GDM1 (cell line): ENCODE measurements around the gene ACMSD.
"Not testable (repeated sequence)": the region's sequence is repeated elsewhere in the genome, so short reads cannot be mapped to it uniquely, and the experiment has no call there.

Experiments used
- DNase-seq: peaks from one replicate; lab custom pipeline; 2025; lab: John Stamatoyannopoulos, UW

Gene ACMSD

DNA sequence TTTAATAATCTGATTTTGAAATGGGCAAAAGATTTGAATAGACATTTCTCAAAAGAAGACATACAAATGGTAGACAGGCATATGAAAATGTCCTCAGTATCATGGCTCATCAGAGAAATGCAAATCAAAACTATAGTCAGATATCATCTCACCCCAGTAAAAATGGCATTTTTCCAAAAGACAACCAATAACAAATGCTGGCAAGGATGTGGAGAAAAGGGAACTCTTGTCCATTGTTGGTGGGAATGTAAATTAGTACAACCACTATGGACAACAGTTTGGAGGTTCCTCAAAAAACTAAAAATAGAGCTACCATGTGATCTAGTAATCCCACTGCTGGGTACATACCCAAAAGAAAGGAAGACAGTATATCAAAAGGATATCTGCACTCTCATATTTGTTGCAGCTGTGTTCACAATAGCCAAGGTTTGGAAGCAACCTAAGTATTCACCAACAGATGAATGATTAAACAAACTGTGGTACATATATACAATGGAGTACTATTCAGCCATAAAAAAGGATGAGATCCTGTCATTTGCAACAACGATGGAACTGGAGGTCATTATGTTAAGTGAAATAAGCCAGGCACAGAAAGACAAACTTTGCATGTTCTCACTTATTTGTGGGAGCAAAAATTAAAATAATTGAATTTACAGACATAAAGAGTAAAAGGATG lies 69.2 kb downstream of the ACMSD start:
- DNase-seq, result not testable (repeated sequence)

DNA sequence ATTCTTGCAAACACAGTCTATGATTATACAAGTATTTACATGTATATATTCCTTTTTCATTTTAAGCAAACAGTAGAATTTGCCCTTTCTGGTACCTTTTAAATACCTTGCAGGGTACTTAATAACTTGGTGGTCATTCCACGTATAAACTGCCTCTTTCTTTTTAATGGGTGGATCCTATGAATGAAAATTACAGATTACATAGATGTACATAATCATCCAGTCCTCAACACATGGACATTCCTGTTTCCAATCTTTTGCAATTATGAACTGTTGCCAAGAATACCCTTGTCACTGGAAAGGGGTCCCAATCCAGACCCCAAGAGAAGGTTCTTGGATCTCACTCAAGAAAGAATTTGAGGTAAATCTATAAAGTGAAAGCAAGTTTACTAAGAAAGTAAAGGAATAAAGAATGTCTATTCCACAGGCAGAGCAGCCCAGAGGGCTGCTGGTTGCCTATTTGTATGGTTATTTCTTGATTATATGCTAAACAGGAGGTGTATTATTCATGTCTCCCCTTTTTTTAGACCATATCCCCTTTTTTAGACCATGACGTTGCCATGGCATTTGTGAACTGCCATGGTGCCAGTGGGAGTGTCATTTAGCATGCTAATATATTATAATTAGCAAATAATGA lies 72.5 kb downstream of the ACMSD start:
- no peak for DNase-seq

- no peak for DNase-seq
These were observed 73.0 kb downstream of the ACMSD start for GRCh38 chr2:134911400-134911785.

- DNase-seq, result no peak
These were observed 73.9 kb downstream of the ACMSD start for GRCh38 chr2:134912361-134912760.

DNA sequence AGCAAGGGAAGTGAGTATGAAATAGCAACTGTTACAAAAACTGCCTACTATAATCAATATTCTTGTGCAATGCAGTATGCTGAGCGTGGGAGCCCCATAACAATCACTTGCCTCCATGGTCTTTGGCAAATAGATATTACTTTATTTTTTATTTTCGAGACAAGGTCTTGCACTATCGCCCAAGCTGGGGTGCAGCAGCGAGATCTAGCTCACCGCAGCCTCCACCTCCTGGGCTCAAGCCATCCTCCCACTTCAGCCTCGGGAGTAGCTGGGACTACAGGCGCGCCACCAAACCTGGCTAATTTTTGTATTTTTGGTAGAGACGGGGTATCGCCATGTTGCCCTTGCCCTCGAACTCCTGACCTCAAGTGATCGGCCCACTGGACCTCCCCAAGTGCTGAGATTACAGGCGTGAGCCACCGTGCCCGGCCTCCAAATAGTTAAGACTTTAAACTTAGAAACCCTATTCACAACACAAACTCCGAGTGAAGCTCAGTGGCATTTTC lies 79.0 kb downstream of the ACMSD start:
- DNase-seq, result peak; percentile 5

- DNase-seq, result no peak
These were observed 79.6 kb downstream of the ACMSD start for GRCh38 chr2:134917888-134918525.

- peak; percentile 99 for DNase-seq
These were observed 80.3 kb downstream of the ACMSD start, which contains the start of gene CCNT2 for GRCh38 chr2:134918526-134919340. Gene CCNT2, plus strand, starts transcription at chr2:134918822. Its CDS starts 33 bp downstream, at chr2:134918855.

- no peak for DNase-seq
These were observed 81.2 kb downstream of the ACMSD start for GRCh38 chr2:134919341-134920210.

DNA sequence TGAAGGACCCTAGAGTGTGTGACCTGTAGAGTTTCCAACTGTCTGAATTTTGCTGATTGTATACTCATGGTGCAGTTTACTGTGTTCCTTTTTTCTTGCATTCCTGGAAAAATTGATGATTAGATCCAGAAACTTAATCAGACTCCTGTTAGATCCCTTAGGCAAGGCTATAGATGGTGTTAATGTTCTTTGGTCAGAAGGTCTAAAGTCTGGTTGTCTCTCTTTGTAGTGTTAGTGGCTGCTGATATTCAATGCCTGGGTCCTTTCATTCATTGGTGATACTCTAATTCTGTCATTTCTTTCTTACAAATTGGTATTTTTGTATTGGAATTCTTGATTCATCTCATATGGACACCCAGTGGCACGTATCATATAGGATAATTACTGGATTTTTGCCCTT lies 86.5 kb downstream of the ACMSD start:
- DNase-seq, result no peak

DNA sequence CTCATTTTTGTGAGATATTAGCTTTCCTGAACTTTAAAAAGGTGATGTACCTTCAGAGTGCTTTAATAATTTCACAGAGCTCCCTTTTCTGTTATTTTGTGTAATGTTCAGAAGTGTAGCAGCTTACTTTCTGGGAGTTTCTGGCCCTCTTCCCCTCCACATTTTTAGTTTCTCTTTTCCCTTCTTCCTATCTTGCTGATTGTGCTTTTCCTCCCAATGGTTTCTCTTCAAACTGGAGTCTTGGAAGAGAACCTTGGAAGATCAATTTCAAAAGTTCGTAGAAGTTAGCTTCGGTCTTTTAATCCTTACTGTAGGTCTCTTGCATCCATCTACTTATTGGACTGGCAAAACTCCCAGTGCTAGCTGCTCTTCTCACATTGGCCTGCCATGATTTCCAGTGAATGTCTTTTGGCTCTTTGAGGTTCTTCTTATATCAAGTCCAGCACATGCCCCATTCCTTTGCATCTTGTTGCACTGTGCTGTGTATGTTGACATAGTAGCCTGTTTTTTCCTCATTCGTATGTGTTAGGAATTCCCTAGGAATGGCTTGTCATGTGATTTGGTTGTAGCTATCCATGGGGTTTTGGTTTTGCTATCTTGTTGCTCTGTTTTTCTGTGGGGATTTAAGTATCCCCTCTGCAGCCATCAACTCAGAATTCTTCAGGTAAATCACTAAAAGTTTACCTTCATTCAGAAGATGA lies 88.0 kb downstream of the ACMSD start:
- DNase-seq, result no peak

GRCh38 chr2:134927195-134927594 lies 88.8 kb downstream of the ACMSD start:
- no peak for DNase-seq

DNA sequence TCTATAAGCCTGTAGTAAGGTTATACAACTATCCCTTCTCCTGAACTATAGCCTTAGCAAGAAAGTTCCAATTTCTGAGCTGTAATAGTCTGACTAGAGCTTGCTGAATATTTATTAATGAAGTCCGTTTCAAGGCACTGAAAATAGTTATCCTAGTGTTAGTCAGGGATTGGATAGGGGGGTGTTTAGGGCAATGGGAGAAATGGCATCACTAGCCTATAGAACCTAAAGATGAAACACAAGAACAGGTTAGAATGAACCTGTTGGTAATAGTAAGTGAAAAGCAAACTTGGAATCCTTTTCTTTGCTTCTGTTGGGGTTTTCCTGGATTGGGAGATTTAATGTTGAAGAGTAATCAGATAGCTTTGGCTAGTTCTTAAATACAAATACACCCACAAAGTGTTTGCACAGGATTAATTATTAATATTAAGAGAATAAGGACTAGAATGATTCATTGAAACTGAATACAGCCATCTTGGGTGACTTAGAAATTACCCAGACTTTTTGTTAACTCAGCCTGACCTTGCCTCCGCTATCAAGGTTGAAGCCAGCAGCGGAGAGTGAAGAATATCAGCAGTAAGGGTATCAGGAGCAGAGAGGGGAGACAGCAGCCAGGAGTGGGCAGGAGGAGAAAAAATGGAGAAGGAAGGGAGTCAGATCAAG lies 94.6 kb downstream of the ACMSD start:
- no peak for DNase-seq

DNA sequence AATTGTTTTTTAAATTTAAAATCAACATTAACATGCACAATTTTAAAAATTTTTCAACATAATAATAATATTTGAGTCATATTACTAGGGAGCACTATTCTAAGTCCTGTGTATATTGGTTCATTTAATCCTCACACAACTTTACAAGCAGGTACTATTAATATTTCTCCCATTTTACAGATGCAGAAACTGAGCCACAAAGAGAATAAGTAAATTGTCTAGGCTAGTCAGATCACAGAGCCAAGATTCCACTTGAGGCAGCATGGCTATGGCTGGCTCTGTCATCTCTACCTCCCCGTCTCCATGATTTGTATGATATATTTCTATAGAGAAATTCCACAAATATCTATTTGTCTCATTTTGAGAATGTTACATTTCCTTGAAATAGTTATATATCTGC lies 95.3 kb downstream of the ACMSD start:
- DNase-seq, result no peak

GRCh38 chr2:134934150-134934549 lies 95.7 kb downstream of the ACMSD start:
- no peak for DNase-seq

DNA sequence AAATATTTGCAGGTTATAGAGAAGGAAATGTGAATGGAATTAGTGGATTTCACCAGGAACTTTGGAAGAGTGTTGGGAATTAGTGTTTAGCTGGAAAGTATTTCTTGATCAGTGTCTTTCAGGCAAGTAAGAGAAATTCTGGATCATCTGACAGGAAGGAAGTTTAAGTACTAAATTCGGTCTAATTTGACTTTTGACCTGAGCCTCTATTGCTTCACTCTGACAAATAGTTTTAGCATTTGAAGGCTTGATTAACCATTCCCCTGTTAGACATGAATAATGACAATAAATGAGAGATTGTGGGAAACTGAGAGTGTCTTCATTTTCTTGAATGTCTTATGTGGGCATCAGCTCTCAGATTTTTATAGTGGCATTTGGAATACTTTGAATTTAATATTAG lies 96.2 kb downstream of the ACMSD start:
- DNase-seq, result no peak

- DNase-seq, result no peak
These were observed 98.3 kb downstream of the ACMSD start for GRCh38 chr2:134936691-134937090.

GRCh38 chr2:134943540-134943939 lies 105.1 kb downstream of the ACMSD start:
- no peak for DNase-seq

- no peak for DNase-seq
These were observed 106.6 kb downstream of the ACMSD start for GRCh38 chr2:134944975-134945374.

DNA sequence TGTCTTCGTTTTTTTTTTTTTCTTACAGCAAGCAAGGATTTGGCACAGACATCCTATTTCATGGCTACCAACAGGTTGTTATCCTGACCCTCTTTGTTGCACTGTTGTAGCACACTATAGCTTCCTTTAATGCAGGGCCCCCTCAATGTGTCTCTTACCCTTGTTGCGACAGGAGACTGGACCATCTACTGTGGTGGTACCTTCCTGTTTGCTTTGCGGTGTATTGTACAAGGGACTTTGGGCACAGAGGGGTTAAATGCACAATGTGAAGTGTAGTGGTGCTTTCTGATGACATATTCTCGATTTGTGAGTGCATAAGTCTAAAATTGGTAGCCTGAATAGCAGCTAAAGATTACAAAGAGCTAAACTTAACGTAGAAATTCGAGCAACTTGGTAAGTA lies 107.7 kb downstream of the ACMSD start:
- DNase-seq, result no peak
